Transverse colon (tissue), 4 donors: ENCODE data around the gene AGPAT4. TPM values are rescaled to one million over a fixed set of nuclear protein-coding genes. Genes with fewer than 3 reads are reported as not detected.

ENCODE experiments used
- DNase-seq: peaks from one replicate; pipeline ENCODE4 v3.0.0-alpha.2; 2019
- H3K27ac ChIP-seq, 4 donors: fragments of 200-600 bp; sonication (generic); 2 replicates each; pipeline ENCODE4 v1.5.1; 2016 to 2018; ENCODE audit warnings: inconsistent platforms in 4 of 4
- H3K27me3 ChIP-seq: fragments of 200-600 bp; sonication (generic); 2 replicates; pipeline ENCODE4 v1.5.1; 2017; ENCODE audit warnings: inconsistent platforms
- H3K36me3 ChIP-seq, 4 donors: fragments of 200-600 bp; sonication (generic); 2 replicates each; pipeline ENCODE4 v1.5.1; 2017 to 2019; ENCODE audit warnings: inconsistent platforms in 4 of 4
- H3K4me1 ChIP-seq, 4 donors: fragments of 200-600 bp; sonication (generic); 2 replicates each; pipeline ENCODE4 v1.5.1; 2017 to 2020; ENCODE audit warnings: inconsistent platforms in 4 of 4
- H3K4me3 ChIP-seq, 4 donors: fragments of 200-600 bp; sonication (generic); 1 replicate in 1 of 4; 2 replicates in 3 of 4; pipeline versions ENCODE4 v1.5.1 to v1.6.1; 2017 to 2019; ENCODE audit warnings: inconsistent platforms in 4 of 4
- H3K9me3 ChIP-seq, 2 donors: fragments of 200-600 bp; sonication (generic); 2 replicates each; pipeline ENCODE4 v1.5.1; 2017 to 2019; ENCODE audit warnings: inconsistent platforms in 2 of 2
- EP300 ChIP-seq: sonication (generic); formaldehyde crosslinking; IDR thresholded peaks from one replicate; pipeline ENCODE4 v1.6.1; 2017; ENCODE audit warnings: antibody characterized with exemption, low read depth
- POLR2A ChIP-seq: fragments of 450-650 bp; IDR thresholded peaks from one replicate; pipeline ENCODE4 v1.6.1; 2016; ENCODE audit warnings: antibody characterized with exemption, mild to moderate bottlenecking, moderate library complexity
- POLR2AphosphoS5 ChIP-seq, 3 donors: sonication (generic); formaldehyde crosslinking; IDR thresholded peaks; one replicate each; pipeline ENCODE4 v1.6.1; 2016; ENCODE audit warnings: antibody characterized with exemption in 3 of 3
- WGBS, 2 donors: methylation state at CpG; one replicate each; pipeline ENCODE4 v1.1.5; 2018; ENCODE audit warnings: low coverage in 1 of 2; 5-methylcytosine and 5-hydroxymethylcytosine counted together
- in situ Hi-C, 4 donors: fragments of 200-750 bp; cut with MboI; loops; one replicate each; pipeline versions ENCODE4 v1.15.0 to v1.15.1; 2017; ENCODE audit warnings: low sequenced_read_pairs in 3 of 4, low pct_ligation_motif_present in 1 of 4, low pct_unique_long_range_greater_than_20kb in 1 of 4
- intact Hi-C: fragments of 100-400 bp; cut with DNase I; formaldehyde crosslinking; loops from one replicate; pipeline ENCODE4 v1.15.1; 2023; ENCODE audit warnings: low total_unique reads
- total RNA-seq, 4 donors: library from RNA; depleted of rRNA; stranded (reverse); fragments of >200 nt; gene quantifications; one replicate each; pipeline ENCODE4 v1.1.0, GENCODE V29; 2016
- TF ChIP-seq, protein P1 (sequence below), 5 experiments: fragments of 200-600 bp in 3 of 5; fragments of 450-650 bp in 2 of 5; sonication (generic) in 3 of 5; IDR thresholded peaks; 1 replicate in 2 of 5; 2 replicates in 3 of 5; pipeline ENCODE4 v1.5.1; 2016 to 2017; ENCODE audit warnings: antibody characterized with exemption in 5 of 5, inconsistent platforms in 3 of 5, mild to moderate bottlenecking in 2 of 5, moderate library complexity in 1 of 5

AGPAT4 gene
- total RNA-seq, 4 donors from 2014 or later, result 2.2 to 6.4 (median 4.4) TPM

- TF ChIP-seq POLR2AphosphoS5 (IDR thresholded peaks at IDR 0.05) (no peak), EP300 (no peak), POLR2A (no peak)
- TF ChIP-seq, protein P1, sequence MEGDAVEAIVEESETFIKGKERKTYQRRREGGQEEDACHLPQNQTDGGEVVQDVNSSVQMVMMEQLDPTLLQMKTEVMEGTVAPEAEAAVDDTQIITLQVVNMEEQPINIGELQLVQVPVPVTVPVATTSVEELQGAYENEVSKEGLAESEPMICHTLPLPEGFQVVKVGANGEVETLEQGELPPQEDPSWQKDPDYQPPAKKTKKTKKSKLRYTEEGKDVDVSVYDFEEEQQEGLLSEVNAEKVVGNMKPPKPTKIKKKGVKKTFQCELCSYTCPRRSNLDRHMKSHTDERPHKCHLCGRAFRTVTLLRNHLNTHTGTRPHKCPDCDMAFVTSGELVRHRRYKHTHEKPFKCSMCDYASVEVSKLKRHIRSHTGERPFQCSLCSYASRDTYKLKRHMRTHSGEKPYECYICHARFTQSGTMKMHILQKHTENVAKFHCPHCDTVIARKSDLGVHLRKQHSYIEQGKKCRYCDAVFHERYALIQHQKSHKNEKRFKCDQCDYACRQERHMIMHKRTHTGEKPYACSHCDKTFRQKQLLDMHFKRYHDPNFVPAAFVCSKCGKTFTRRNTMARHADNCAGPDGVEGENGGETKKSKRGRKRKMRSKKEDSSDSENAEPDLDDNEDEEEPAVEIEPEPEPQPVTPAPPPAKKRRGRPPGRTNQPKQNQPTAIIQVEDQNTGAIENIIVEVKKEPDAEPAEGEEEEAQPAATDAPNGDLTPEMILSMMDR (IDR thresholded peaks at IDR 0.05), result no peak
- 92 to 93% methylated on average over 5 to 13 of the region's 13 CpGs for WGBS, 2 donors
- Histone ChIP-seq H3K4me1 (no peaks in the 10 kb centered on the region), H3K36me3 (no peaks in the 10 kb centered on the region), H3K9me3 (no peaks in the 10 kb centered on the region), H3K4me3 (no peak overlapping the region), H3K27ac (no peak overlapping the region), H3K27me3 (no peaks in the 10 kb centered on the region)
- in situ Hi-C loops, result loop anchor here in 1 of 4 donors (25.0 kb wide), 1 partner anchor 207 kb away; no protein-coding TSS in a partner anchor
- no peak for DNase-seq
- intact Hi-C loops, result loop anchor here (10.0 kb wide), 1 partner anchor 210 kb away; no protein-coding TSS in a partner anchor
Measured at GRCh38 chr6:161154796-161155335, 119.0 kb downstream of the AGPAT4 start.

- H3K4me1 ChIP-seq, result no peaks in the 10 kb centered on the region
- 89% methylated on average over 10 of the region's 10 CpGs; no CpG with 5 or more reads in 1 of the 2 donors for WGBS, 2 donors
Measured at GRCh38 chr6:161153725-161154124, 120.1 kb downstream of the AGPAT4 start.

DNA sequence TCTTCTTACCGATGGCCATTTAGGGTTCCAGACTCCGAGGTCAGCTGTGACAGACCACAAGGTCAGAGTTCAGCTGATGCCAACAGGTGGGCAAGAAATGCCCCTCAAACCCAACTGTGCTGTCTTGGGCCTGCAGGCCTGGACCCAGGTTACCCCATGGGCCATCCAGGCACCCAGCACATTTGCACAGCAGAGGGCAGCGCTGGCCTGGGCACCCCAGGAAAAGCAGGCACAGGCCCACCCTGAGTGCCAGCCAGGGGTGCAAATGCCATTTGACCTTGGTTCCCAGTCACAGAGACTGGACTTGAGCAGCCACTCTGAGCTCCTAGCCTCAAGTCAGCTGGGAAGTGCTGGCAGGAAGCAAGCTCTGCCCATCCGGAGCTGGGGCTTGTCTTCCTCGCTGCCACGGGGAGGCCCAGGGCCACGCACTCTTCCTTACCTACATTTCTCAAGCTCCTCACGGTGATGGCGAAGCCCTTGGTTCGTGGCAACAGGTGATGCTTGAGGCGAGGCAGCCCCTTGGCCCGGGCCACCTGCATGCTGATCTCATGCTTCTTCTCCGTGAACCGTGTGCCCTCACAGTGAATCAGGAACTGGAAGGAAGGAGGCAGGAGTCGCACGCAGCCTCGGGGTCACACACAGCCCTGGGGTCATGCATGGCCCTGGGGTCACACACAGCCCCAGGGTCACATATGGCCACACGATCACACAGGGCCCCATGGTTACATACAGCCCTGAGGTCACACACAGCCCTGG lies 120.8 kb downstream of the AGPAT4 start:
- Histone ChIP-seq H3K4me3 (no peak overlapping the region), H3K27me3 (no peaks in the 10 kb centered on the region), H3K4me1 (no peaks in the 10 kb centered on the region), H3K9me3 (no peaks in the 10 kb centered on the region), H3K27ac (no peak overlapping the region), H3K36me3 (no peaks in the 10 kb centered on the region)
- 60 to 87% methylated on average over 1 to 18 of the region's 18 CpGs for WGBS, 2 donors
- TF ChIP-seq, protein P1 (IDR thresholded peaks at IDR 0.05), result peak in 4 of 5 experiments; percentile 18 to 44 (median 26)
- no peak for TF ChIP-seq POLR2AphosphoS5 (IDR thresholded peaks at IDR 0.05)
- in situ Hi-C loops, result loop anchor here in 1 of 4 donors (25.0 kb wide), 1 partner anchor 209 kb away; no protein-coding TSS in a partner anchor
- no peak for DNase-seq
- intact Hi-C loops, result loop anchor here (10.0 kb wide), 1 partner anchor 212 kb away; no protein-coding TSS in a partner anchor

More at GRCh38 chr6:161153725-161154124, 120.1 kb downstream of the AGPAT4 start:
- Histone ChIP-seq H3K27me3 (no peaks in the 10 kb centered on the region), H3K36me3 (no peaks in the 10 kb centered on the region), H3K9me3 (no peaks in the 10 kb centered on the region), H3K4me3 (no peak overlapping the region), H3K27ac (no peak overlapping the region)
- TF ChIP-seq, protein P1 (IDR thresholded peaks at IDR 0.05), result no peak
- no peak for TF ChIP-seq POLR2AphosphoS5 (IDR thresholded peaks at IDR 0.05)
- no peak for TF ChIP-seq EP300
- no peak for TF ChIP-seq POLR2A
- intact Hi-C loops, result loop anchor here (10.0 kb wide), 1 partner anchor 211 kb away; no protein-coding TSS in a partner anchor
- no peak for DNase-seq
- in situ Hi-C loops, result loop anchor here in 1 of 4 donors (25.0 kb wide), 1 partner anchor 209 kb away; no protein-coding TSS in a partner anchor

- no peak for TF ChIP-seq POLR2AphosphoS5 (IDR thresholded peaks at IDR 0.05)
- H3K27me3 ChIP-seq, result no peaks in the 10 kb centered on the region
- no peak for DNase-seq
- WGBS, 2 donors, result 83% methylated on average over 9 of the region's 9 CpGs; no CpG with 5 or more reads in 1 of the 2 donors
- intact Hi-C loops (loop anchor here (10.0 kb wide), 1 partner anchor 212 kb away; no protein-coding TSS in a partner anchor), in situ Hi-C loops (loop anchor here in 1 of 4 donors (25.0 kb wide), 1 partner anchor 210 kb away; no protein-coding TSS in a partner anchor)
- H3K27ac ChIP-seq, result no peak overlapping the region
- no peaks in the 10 kb centered on the region for H3K4me1 ChIP-seq
- H3K9me3 ChIP-seq, result no peaks in the 10 kb centered on the region
- H3K4me3 ChIP-seq, result no peak overlapping the region
- H3K36me3 ChIP-seq, result no peaks in the 10 kb centered on the region
Measured at GRCh38 chr6:161152527-161152862, 121.4 kb downstream of the AGPAT4 start.
